CD8-positive, alpha-beta memory T cell (primary cell): ENCODE data around the gene VEZF1. TPM values are rescaled to one million over a fixed set of nuclear protein-coding genes. Genes with fewer than 3 reads are reported as not detected.

ENCODE experiments used
- CTCF ChIA-PET: fragments of 350-600 bp; sonication (Branson Sonifier 250); formaldehyde crosslinking; loops from one replicate; lab custom pipeline; 2021; ENCODE audit warnings: antibody characterized with exemption; lab: Charles Lee
- POLR2A ChIA-PET: fragments of 350-600 bp; sonication (Branson Sonifier 250); formaldehyde crosslinking; loops from one replicate; lab custom pipeline; 2021; ENCODE audit warnings: antibody characterized with exemption; lab: Charles Lee
- DNase-seq, 5 donors: peaks; one replicate each; pipeline versions ENCODE4 v3.0.0 to v3.0.0-alpha.2; 2020 to 2022; ENCODE audit warnings: mixed read lengths in 1 of 5
- H3K27ac ChIP-seq: one replicate; pipeline ENCODE4 v1.7.0; 2013; ENCODE audit warnings: low read depth, mild to moderate bottlenecking, low read length, moderate library complexity
- H3K27me3 ChIP-seq: 2 replicates; pipeline ENCODE4 v1.7.0; 2013; ENCODE audit warnings: low read length, mild to moderate bottlenecking; ENCODE audit not compliant: insufficient read depth, poor library complexity, severe bottlenecking
- H3K36me3 ChIP-seq: 2 replicates; pipeline ENCODE4 v1.7.0; 2013; ENCODE audit warnings: mild to moderate bottlenecking, low read length, moderate library complexity; ENCODE audit not compliant: insufficient read depth
- H3K4me1 ChIP-seq: 2 replicates; pipeline ENCODE4 v1.7.0; 2013; ENCODE audit warnings: mild to moderate bottlenecking, low read length, moderate library complexity; ENCODE audit not compliant: insufficient read depth
- H3K4me3 ChIP-seq: 2 replicates; pipeline ENCODE4 v1.7.0; 2013; ENCODE audit warnings: mild to moderate bottlenecking, low read length
- H3K9me3 ChIP-seq: 2 replicates; pipeline ENCODE4 v1.7.0; 2013; ENCODE audit warnings: mild to moderate bottlenecking, low read length
- H3K27ac Mint-ChIP-seq, 8 donors: one replicate each; pipeline ENCODE4 v1.8.0; 2020 to 2021; ENCODE audit warnings: mixed read lengths in 8 of 8, mild to moderate bottlenecking in 6 of 8, inconsistent platforms in 3 of 8, moderate library complexity in 3 of 8
- H3K27me3 Mint-ChIP-seq, 2 donors: one replicate each; pipeline ENCODE4 v1.8.0; 2020 to 2021; ENCODE audit warnings: mixed read lengths in 2 of 2, mild to moderate bottlenecking in 1 of 2, moderate library complexity in 1 of 2
- H3K36me3 Mint-ChIP-seq, 3 donors: one replicate each; pipeline ENCODE4 v1.8.0; 2020 to 2021; ENCODE audit warnings: mixed read lengths in 3 of 3, inconsistent platforms in 1 of 3, mild to moderate bottlenecking in 1 of 3
- H3K4me1 Mint-ChIP-seq, 3 donors: one replicate each; pipeline ENCODE4 v1.8.0; 2020 to 2021; ENCODE audit warnings: mixed read lengths in 3 of 3, inconsistent platforms in 1 of 3, mild to moderate bottlenecking in 1 of 3
- H3K4me3 Mint-ChIP-seq, 7 donors: one replicate each; pipeline ENCODE4 v1.8.0; 2020 to 2021; ENCODE audit warnings: mixed read lengths in 7 of 7, mild to moderate bottlenecking in 6 of 7, moderate library complexity in 4 of 7, inconsistent platforms in 2 of 7
- H3K9me3 Mint-ChIP-seq, 5 donors: one replicate each; pipeline ENCODE4 v1.8.0; 2020 to 2022; ENCODE audit warnings: mixed read lengths in 5 of 5, mild to moderate bottlenecking in 3 of 5, moderate library complexity in 2 of 5, inconsistent platforms in 1 of 5
- polyA plus RNA-seq: library from polyadenylated mRNA; unstranded; fragments of 300-500 nt; fragmentation: Illumina TruSeq; gene quantifications from one replicate; pipeline ENCODE4 v1.2.3, GENCODE V29; 2021
- total RNA-seq, 2 experiments: library from RNA; stranded (reverse); gene quantifications; one replicate each; pipeline ENCODE4 v1.2.3, GENCODE V29; 2021

Gene VEZF1
- total and polyA plus RNA-seq, 3 experiments from 2014 or later, result 29.1 to 50.8 (median 29.5) TPM

- Mint-ChIP-seq H3K27me3 (peaks cover 0 to 2% of the 10 kb centered on the region in 2 donors), H3K36me3 (peaks cover 0 to 45% (median 5%) of the 10 kb centered on the region in 3 donors), H3K4me1 (peaks cover 61 to 68% (median 64%) of the 10 kb centered on the region in 3 donors), H3K9me3 (no peaks in the 10 kb centered on the region), H3K27ac (peak overlapping the region; percentile 78 to 96 (median 94)), H3K4me3 (peak overlapping the region; percentile 92 to 98 (median 94))
- ChIA-PET CTCF (interaction anchor here (1.1 to 2.6 kb wide), 8 partner anchors 8 to 137 kb away, joined by 3 to 10 read pairs (median 4); partner anchors contain the start of genes MRPS23 and SRSF1), POLR2A (interaction anchor here (0.9 to 1.8 kb wide), 2 partner anchors 20 to 184 kb away, joined by 6 to 9 read pairs; partner anchors contain the start of gene SRSF1)
- H3K27ac ChIP-seq, result peak overlapping the region; percentile 47
- peak in 4 of 5 donors; percentile 20 to 52 (median 32) for DNase-seq
- H3K36me3 ChIP-seq, result peaks cover 4% of the 10 kb centered on the region
- H3K4me1 ChIP-seq, result peaks cover 51% of the 10 kb centered on the region
- no peaks in the 10 kb centered on the region for H3K9me3 ChIP-seq
- H3K4me3 ChIP-seq, result peak overlapping the region; percentile 67
- H3K27me3 ChIP-seq, result no peaks in the 10 kb centered on the region
Measured at GRCh38 chr17:57986841-57987580, 1.0 kb downstream of the VEZF1 start.

- ChIA-PET POLR2A (interaction anchor here (0.7 kb wide), 1 partner anchor 1000 kb away, joined by 3 read pairs; no protein-coding TSS in a partner anchor), CTCF (interaction anchor here (0.8 to 2.6 kb wide), 5 partner anchors 10 to 127 kb away, joined by 3 to 10 read pairs (median 4); no protein-coding TSS in a partner anchor)
- Histone ChIP-seq H3K27me3 (no peaks in the 10 kb centered on the region), H3K4me1 (peaks cover 55% of the 10 kb centered on the region), H3K9me3 (no peaks in the 10 kb centered on the region), H3K36me3 (peaks cover 10% of the 10 kb centered on the region), H3K4me3 (no peak overlapping the region), H3K27ac (no peak overlapping the region)
- Mint-ChIP-seq H3K36me3 (peaks cover 0 to 59% (median 11%) of the 10 kb centered on the region in 3 donors), H3K27me3 (peaks cover 0 to 2% of the 10 kb centered on the region in 2 donors), H3K4me3 (peak overlapping the region; percentile 17 to 98 (median 62)), H3K9me3 (no peaks in the 10 kb centered on the region), H3K27ac (peak overlapping the region in 5 of 8 donors; percentile 12 to 96 (median 45)), H3K4me1 (peaks cover 70 to 80% (median 76%) of the 10 kb centered on the region in 3 donors)
- DNase-seq, result no peak
Measured at GRCh38 chr17:57985675-57985974, 2.4 kb downstream of the VEZF1 start.

GRCh38 chr17:57984936-57985674 is 2.9 kb downstream of the VEZF1 start:
- CTCF ChIA-PET, result interaction anchor here (0.6 to 2.6 kb wide), 3 partner anchors 15 to 127 kb away, joined by 3 to 10 read pairs (median 3); no protein-coding TSS in a partner anchor
- Histone ChIP-seq H3K4me3 (no peak overlapping the region), H3K9me3 (no peaks in the 10 kb centered on the region), H3K4me1 (peaks cover 55% of the 10 kb centered on the region), H3K36me3 (peaks cover 15% of the 10 kb centered on the region), H3K27me3 (no peaks in the 10 kb centered on the region), H3K27ac (no peak overlapping the region)
- Mint-ChIP-seq H3K9me3 (no peaks in the 10 kb centered on the region), H3K4me1 (peaks cover 74 to 84% (median 81%) of the 10 kb centered on the region in 3 donors), H3K4me3 (peak overlapping the region; percentile 55 to 98 (median 64)), H3K27ac (peak overlapping the region in 7 of 8 donors; percentile 32 to 96 (median 45)), H3K27me3 (peaks cover 0 to 2% of the 10 kb centered on the region in 2 donors), H3K36me3 (peaks cover 0 to 64% (median 14%) of the 10 kb centered on the region in 3 donors)
- no peak for DNase-seq
- POLR2A ChIA-PET, result interaction anchor here (0.7 kb wide), 1 partner anchor 999 kb away, joined by 3 read pairs; no protein-coding TSS in a partner anchor

- Mint-ChIP-seq H3K36me3 (peaks cover 0 to 69% (median 16%) of the 10 kb centered on the region in 3 donors), H3K4me3 (peak overlapping the region; percentile 21 to 72 (median 49)), H3K27ac (peak overlapping the region in 6 of 8 donors; percentile 13 to 96 (median 66)), H3K9me3 (no peaks in the 10 kb centered on the region), H3K27me3 (peaks cover 0 to 2% of the 10 kb centered on the region in 2 donors), H3K4me1 (peaks cover 72 to 81% (median 81%) of the 10 kb centered on the region in 3 donors)
- no peak overlapping the region for H3K27ac ChIP-seq
- H3K4me1 ChIP-seq, result peaks cover 55% of the 10 kb centered on the region
- ChIA-PET CTCF (interaction anchor here (0.6 kb wide), 1 partner anchor 44 kb away, joined by 3 read pairs; no protein-coding TSS in a partner anchor), POLR2A (no interaction called here)
- no peaks in the 10 kb centered on the region for H3K27me3 ChIP-seq
- no peak for DNase-seq
- no peaks in the 10 kb centered on the region for H3K9me3 ChIP-seq
- no peak overlapping the region for H3K4me3 ChIP-seq
- peaks cover 20% of the 10 kb centered on the region for H3K36me3 ChIP-seq
Measured at GRCh38 chr17:57984261-57984890, 3.7 kb downstream of the VEZF1 start.

GRCh38 chr17:57983446-57983845 is 4.6 kb downstream of the VEZF1 start:
- Histone ChIP-seq H3K4me1 (peaks cover 55% of the 10 kb centered on the region), H3K36me3 (peaks cover 28% of the 10 kb centered on the region), H3K9me3 (no peaks in the 10 kb centered on the region), H3K27me3 (no peaks in the 10 kb centered on the region), H3K27ac (no peak overlapping the region), H3K4me3 (peak overlapping the region; percentile 9)
- peaks cover 0 to 75% (median 20%) of the 10 kb centered on the region in 3 donors for H3K36me3 Mint-ChIP-seq
- ChIA-PET POLR2A (interaction anchor here (1.0 kb wide), 1 partner anchor 28 kb away, joined by 4 read pairs; the partner anchor contains the start of gene CUEDC1), CTCF (interaction anchor here (1.3 kb wide), 1 partner anchor 91 kb away, joined by 3 read pairs; no protein-coding TSS in a partner anchor)
- peaks cover 69 to 80% (median 77%) of the 10 kb centered on the region in 3 donors for H3K4me1 Mint-ChIP-seq
- peak overlapping the region; percentile 10 to 72 (median 27) for H3K4me3 Mint-ChIP-seq
- peak overlapping the region in 6 of 8 donors; percentile 21 to 73 (median 45) for H3K27ac Mint-ChIP-seq
- H3K27me3 Mint-ChIP-seq, result peaks cover 0 to 2% of the 10 kb centered on the region in 2 donors
- H3K9me3 Mint-ChIP-seq, result no peaks in the 10 kb centered on the region
- no peak for DNase-seq

- peaks cover 55% of the 10 kb centered on the region for H3K4me1 ChIP-seq
- peaks cover 72 to 82% (median 76%) of the 10 kb centered on the region in 3 donors for H3K4me1 Mint-ChIP-seq
- CTCF ChIA-PET, result interaction anchor here (1.3 kb wide), 1 partner anchor 90 kb away, joined by 3 read pairs; no protein-coding TSS in a partner anchor
- H3K9me3 ChIP-seq, result no peaks in the 10 kb centered on the region
- POLR2A ChIA-PET, result interaction anchor here (1.0 kb wide), 1 partner anchor 27 kb away, joined by 4 read pairs; the partner anchor contains the start of gene CUEDC1
- no peaks in the 10 kb centered on the region for H3K9me3 Mint-ChIP-seq
- peaks cover 0 to 2% of the 10 kb centered on the region in 2 donors for H3K27me3 Mint-ChIP-seq
- peak overlapping the region in 7 of 8 donors; percentile 0 to 59 (median 30) for H3K27ac Mint-ChIP-seq
- H3K27me3 ChIP-seq, result no peaks in the 10 kb centered on the region
- H3K36me3 ChIP-seq, result peaks cover 29% of the 10 kb centered on the region
- no peak overlapping the region for H3K4me3 ChIP-seq
- H3K36me3 Mint-ChIP-seq, result peaks cover 0 to 81% (median 24%) of the 10 kb centered on the region in 3 donors
- H3K27ac ChIP-seq, result no peak overlapping the region
- DNase-seq, result peak in 1 of 5 donors; percentile 52
- H3K4me3 Mint-ChIP-seq, result peak overlapping the region; percentile 5 to 64 (median 21)
Measured at GRCh38 chr17:57982452-57983170, 5.4 kb downstream of the VEZF1 start.
